Smooth muscle cell of the brain vasculature (primary cell): ENCODE measurements around the gene HLA-DQA2.
"Not testable (repeated sequence)": the region's sequence is repeated elsewhere in the genome, so short reads cannot be mapped to it uniquely, and the experiment has no call there.

ENCODE experiments used
- DNase-seq: peaks from one replicate; pipeline ENCODE4 v3.0.0-alpha.2; 2012; ENCODE audit warnings: low read depth, low spot score

HLA-DQA2 gene

GRCh38 chr6:32779036-32779435, 37.8 kb downstream of the HLA-DQA2 start:
- DNase-seq = no peak

- DNase-seq = not testable (repeated sequence)
Measured at GRCh38 chr6:32782923-32783322, 41.7 kb downstream of the HLA-DQA2 start.

- DNase-seq = peak; percentile 15
Measured at GRCh38 chr6:32785781-32786533, 44.8 kb downstream of the HLA-DQA2 start.

DNA sequence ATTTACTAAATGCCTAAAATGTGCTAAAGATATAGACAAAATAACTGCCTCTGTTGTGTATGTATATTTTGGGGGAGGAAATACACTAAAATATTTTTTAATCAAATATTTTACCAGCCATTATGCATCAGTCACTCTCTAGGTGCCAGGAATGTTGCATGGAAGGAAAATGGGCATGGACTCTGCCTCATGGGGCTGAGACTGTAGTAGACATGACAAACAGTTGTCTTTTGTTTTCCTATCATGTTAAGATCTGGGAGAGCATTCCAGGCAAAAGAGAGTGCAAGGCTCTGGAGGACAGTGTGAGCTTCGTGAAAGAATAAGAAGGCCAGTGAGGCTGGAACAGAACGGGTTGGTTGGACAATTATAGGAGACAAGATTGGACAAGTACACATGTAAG, 49.1 kb downstream of the HLA-DQA2 start:
- DNase-seq = no peak

GRCh38 chr6:32792901-32793435, 51.8 kb downstream of the HLA-DQA2 start:
- no peak for DNase-seq

DNA sequence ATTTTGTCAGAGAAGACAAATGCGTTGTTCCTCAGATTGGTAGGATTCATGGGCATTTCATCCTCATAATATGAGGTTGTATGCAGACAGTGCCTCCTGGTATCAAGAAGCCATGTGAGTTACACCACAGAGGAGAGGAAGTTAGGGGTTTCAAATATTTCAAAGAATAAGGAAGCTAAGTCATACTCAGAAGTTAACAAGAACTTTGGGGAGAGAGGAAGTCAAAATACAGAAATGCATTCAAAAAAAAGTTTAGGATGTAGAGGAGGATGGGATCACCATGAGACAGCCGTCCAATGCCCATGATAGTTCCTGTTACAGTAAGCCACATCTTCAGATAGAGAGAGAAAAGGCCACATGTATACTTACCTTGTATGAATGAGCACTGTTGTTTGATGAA, 53.3 kb downstream of the HLA-DQA2 start:
- no peak for DNase-seq
